Breast epithelium (tissue), 4 donors: Measurements from ENCODE around the gene PLCB4. TPM values are rescaled to one million over a fixed set of nuclear protein-coding genes. Genes with fewer than 3 reads are reported as not detected.

ENCODE experiments used
- DNase-seq, 2 donors: peaks; one replicate each; pipeline ENCODE4 v3.0.0-alpha.2; 2019; ENCODE audit warnings: low spot score in 2 of 2
- H3K27ac ChIP-seq, 2 donors: fragments of 200-600 bp; sonication (generic) in 1 of 2; one replicate each; pipeline ENCODE4 v1.5.1; 2016 to 2019; ENCODE audit warnings: mild to moderate bottlenecking in 1 of 2
- H3K27me3 ChIP-seq, 2 donors: fragments of 200-600 bp; sonication (generic) in 1 of 2; one replicate each; pipeline versions ENCODE4 v1.5.1 to v1.6.0; 2017 to 2019; ENCODE audit warnings: control low read depth in 1 of 2, mild to moderate bottlenecking in 1 of 2
- H3K36me3 ChIP-seq: fragments of 200-600 bp; one replicate; pipeline ENCODE4 v1.5.1; 2019
- H3K4me1 ChIP-seq, 2 donors: fragments of 200-600 bp; sonication (generic); one replicate each; pipeline ENCODE4 v1.5.1; 2016 to 2019; ENCODE audit warnings: control low read depth in 1 of 2
- H3K4me3 ChIP-seq, 3 donors: fragments of 200-600 bp; sonication (generic); 1 replicate in 2 of 3; 2 replicates in 1 of 3; pipeline ENCODE4 v1.5.1; 2016 to 2019; ENCODE audit warnings: mild to moderate bottlenecking in 3 of 3, moderate library complexity in 2 of 3
- H3K9me3 ChIP-seq, 2 donors: fragments of 200-600 bp; sonication (generic) in 1 of 2; one replicate each; pipeline ENCODE4 v1.5.1; 2016 to 2019; ENCODE audit warnings: control low read depth in 1 of 2
- CTCF ChIP-seq, 3 donors: fragments of 450-650 bp; IDR thresholded peaks; one replicate each; pipeline ENCODE4 v1.5.1; 2016 to 2017; ENCODE audit warnings: antibody characterized with exemption in 3 of 3, mild to moderate bottlenecking in 3 of 3, moderate library complexity in 3 of 3
- POLR2A ChIP-seq: fragments of 450-650 bp; IDR thresholded peaks from one replicate; pipeline ENCODE4 v1.6.1; 2016; ENCODE audit warnings: antibody characterized with exemption, mild to moderate bottlenecking, moderate library complexity
- POLR2AphosphoS5 ChIP-seq, 3 donors: sonication (generic); formaldehyde crosslinking; IDR thresholded peaks; one replicate each; pipeline ENCODE4 v1.6.1; 2017; ENCODE audit warnings: antibody characterized with exemption in 3 of 3
- intact Hi-C: fragments of 100-400 bp; cut with DNase I; formaldehyde crosslinking; loops from one replicate; pipeline ENCODE4 v1.15.1; 2023; ENCODE audit warnings: low total_unique reads
- total RNA-seq, 3 donors: library from RNA; depleted of rRNA; stranded (reverse); fragments of >200 nt; gene quantifications; one replicate each; pipeline ENCODE4 v1.1.0, GENCODE V29; 2016

PLCB4 gene
- total RNA-seq, 3 donors from 2014 or later, result 9.4 to 17.7 (median 13.0) TPM

DNA sequence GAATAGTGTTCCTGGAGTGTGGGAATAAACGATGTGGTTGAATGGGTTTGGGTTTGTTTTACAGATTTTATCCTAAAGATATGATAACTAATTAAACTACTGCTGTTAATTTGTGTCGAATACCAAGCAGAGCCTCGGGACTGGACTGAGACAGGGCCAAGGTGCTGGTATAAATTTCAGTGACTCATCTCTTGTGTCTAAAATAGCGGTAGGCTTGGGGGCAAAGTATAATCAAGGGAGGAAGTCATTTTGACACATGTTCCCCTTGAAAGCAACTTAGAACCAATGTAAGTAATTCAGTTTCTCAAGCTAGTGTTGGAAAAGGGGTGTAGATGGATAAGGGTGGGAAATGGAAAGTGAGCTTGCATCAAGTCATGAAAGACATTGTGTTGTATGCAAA is 108.4 kb downstream of the PLCB4 start:
- Histone ChIP-seq H3K4me3 (no peak overlapping the region), H3K4me1 (no peaks in the 10 kb centered on the region), H3K27ac (no peak overlapping the region), H3K27me3 (no peaks in the 10 kb centered on the region), H3K9me3 (no peaks in the 10 kb centered on the region), H3K36me3 (no peaks in the 10 kb centered on the region)
- DNase-seq, result no peak
- intact Hi-C loops, result no loop called here
- TF ChIP-seq CTCF (IDR thresholded peaks at IDR 0.05), result no peak

DNA sequence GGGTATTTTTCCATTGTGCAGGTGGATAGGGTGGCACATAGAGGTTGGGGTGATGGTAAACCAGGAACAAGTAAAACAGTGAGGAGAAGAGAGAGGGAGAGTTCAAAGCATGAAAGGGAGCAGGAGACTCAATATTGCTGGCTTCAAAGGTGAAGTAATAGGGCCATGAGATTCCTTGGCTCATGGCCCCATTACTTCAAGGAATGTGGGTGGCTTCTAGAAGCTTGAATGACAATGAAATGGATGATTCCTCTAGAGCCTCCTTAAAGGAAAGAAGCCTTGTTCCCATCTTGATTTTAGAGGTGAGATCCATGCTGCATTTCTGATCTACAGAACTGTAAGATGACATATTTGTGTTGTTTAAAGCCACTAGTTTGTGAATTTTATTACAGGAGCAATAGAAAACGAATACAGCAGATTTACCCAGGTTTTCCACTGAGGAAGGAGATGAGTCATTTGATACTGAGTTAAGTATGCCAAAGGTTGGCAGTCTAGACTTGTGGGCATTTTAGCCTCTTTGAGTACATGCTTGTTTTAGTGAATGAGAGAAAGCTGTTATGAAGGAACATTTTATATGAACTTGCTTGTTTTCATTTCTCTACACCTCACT is 110.4 kb downstream of the PLCB4 start:
- intact Hi-C loops, result no loop called here
- Histone ChIP-seq H3K4me1 (no peaks in the 10 kb centered on the region), H3K36me3 (no peaks in the 10 kb centered on the region), H3K4me3 (no peak overlapping the region), H3K9me3 (no peaks in the 10 kb centered on the region), H3K27ac (no peak overlapping the region), H3K27me3 (no peaks in the 10 kb centered on the region)
- no peak for DNase-seq
- TF ChIP-seq CTCF (IDR thresholded peaks at IDR 0.05), result no peak
- TF ChIP-seq POLR2AphosphoS5 (IDR thresholded peaks at IDR 0.05), result no peak
- no peak for TF ChIP-seq POLR2A

- no peaks in the 10 kb centered on the region for H3K4me1 ChIP-seq
- no peak overlapping the region for H3K27ac ChIP-seq
- intact Hi-C loops, result loop anchor here (10.0 kb wide), 1 partner anchor 515 kb away; no protein-coding TSS in a partner anchor
- no peak for DNase-seq
- H3K9me3 ChIP-seq, result no peaks in the 10 kb centered on the region
- TF ChIP-seq CTCF (IDR thresholded peaks at IDR 0.05), result no peak
- no peak for TF ChIP-seq POLR2AphosphoS5 (IDR thresholded peaks at IDR 0.05)
- no peak for TF ChIP-seq POLR2A
- no peak overlapping the region for H3K4me3 ChIP-seq
- H3K36me3 ChIP-seq, result no peaks in the 10 kb centered on the region
- H3K27me3 ChIP-seq, result no peaks in the 10 kb centered on the region
Measured at GRCh38 chr20:9179867-9180266, 111.0 kb downstream of the PLCB4 start.

DNA sequence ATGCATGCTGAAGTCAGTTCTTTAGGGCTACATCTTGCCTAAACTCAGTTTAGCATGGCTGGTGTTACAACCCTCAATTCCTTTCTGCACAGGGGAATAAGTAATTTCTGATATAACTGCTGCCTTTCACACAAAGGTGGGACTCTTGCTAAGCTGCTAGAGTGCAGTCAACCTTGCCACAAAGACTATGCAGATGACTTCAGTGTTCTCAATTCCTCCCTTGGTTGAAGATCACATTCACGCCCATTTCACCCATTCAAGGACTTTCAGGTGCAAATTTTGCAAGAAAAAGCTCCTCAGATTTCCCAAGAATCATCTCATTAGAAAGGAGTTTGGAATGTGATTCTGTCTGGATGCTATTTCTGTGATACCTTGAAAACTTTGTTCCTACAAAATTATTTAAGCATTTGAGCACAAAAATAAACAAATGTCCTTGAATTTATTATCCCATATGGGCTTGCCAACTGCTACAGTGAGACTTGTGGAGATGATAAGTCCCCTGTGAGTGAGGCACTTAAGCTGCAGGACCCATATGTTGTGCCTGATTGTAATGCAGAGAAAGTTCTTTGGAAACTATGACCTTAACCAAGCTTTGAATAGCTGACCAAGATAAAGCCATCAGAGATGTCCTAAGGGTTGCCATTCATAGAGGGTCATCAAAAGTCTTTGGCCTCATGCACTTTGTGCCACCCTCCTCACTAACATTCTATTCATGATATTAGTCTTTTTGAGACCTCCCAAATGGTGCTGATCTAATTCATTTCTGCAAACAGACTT is 111.8 kb downstream of the PLCB4 start:
- no peak for DNase-seq
- TF ChIP-seq POLR2AphosphoS5 (IDR thresholded peaks at IDR 0.05), result no peak
- TF ChIP-seq POLR2A, result no peak
- no peak for TF ChIP-seq CTCF (IDR thresholded peaks at IDR 0.05)
- H3K27ac ChIP-seq, result no peak overlapping the region
- no peaks in the 10 kb centered on the region for H3K36me3 ChIP-seq
- no peaks in the 10 kb centered on the region for H3K4me1 ChIP-seq
- no peaks in the 10 kb centered on the region for H3K9me3 ChIP-seq
- intact Hi-C loops, result loop anchor here (10.0 kb wide), 1 partner anchor 514 kb away; no protein-coding TSS in a partner anchor
- no peak overlapping the region for H3K4me3 ChIP-seq
- no peaks in the 10 kb centered on the region for H3K27me3 ChIP-seq

- intact Hi-C loops, result loop anchor here (10.0 kb wide), 1 partner anchor 509 kb away; no protein-coding TSS in a partner anchor
- Histone ChIP-seq H3K4me1 (no peaks in the 10 kb centered on the region), H3K4me3 (no peak overlapping the region), H3K36me3 (no peaks in the 10 kb centered on the region), H3K27me3 (no peaks in the 10 kb centered on the region), H3K9me3 (no peaks in the 10 kb centered on the region), H3K27ac (no peak overlapping the region)
- no peak for TF ChIP-seq POLR2A
- TF ChIP-seq POLR2AphosphoS5 (IDR thresholded peaks at IDR 0.05), result no peak
- no peak for TF ChIP-seq CTCF (IDR thresholded peaks at IDR 0.05)
- no peak for DNase-seq
Measured at GRCh38 chr20:9185511-9185910, 116.6 kb downstream of the PLCB4 start.
